Ishikawa (cell line): Measurements from ENCODE around the gene CCNT2.

ENCODE experiments used
- CEBPB ChIP-seq: IDR thresholded peaks from 2 replicates; pipeline ENCODE4 v1.6.1; 2012
- CREB1 ChIP-seq: IDR thresholded peaks from 2 replicates; pipeline ENCODE4 v1.6.1; 2012; ENCODE audit warnings: low read depth
- EGR1 ChIP-seq: IDR thresholded peaks from 2 replicates; pipeline ENCODE4 v1.6.1; 2012
- EP300 ChIP-seq: IDR thresholded peaks from 2 replicates; pipeline ENCODE4 v1.6.1; 2012; ENCODE audit warnings: borderline replicate concordance
- FOXM1 ChIP-seq: IDR thresholded peaks from 2 replicates; pipeline ENCODE4 v1.6.1; 2012; ENCODE audit warnings: low read depth, borderline replicate concordance
- NFIC ChIP-seq: IDR thresholded peaks from 2 replicates; pipeline ENCODE4 v1.6.1; 2012
- RAD21 ChIP-seq: IDR thresholded peaks from 2 replicates; pipeline ENCODE4 v1.6.1; 2012; ENCODE audit warnings: low read depth
- TAF1 ChIP-seq: IDR thresholded peaks from 2 replicates; pipeline ENCODE4 v1.6.1; 2012; ENCODE audit warnings: low read depth, mild to moderate bottlenecking
- TCF12 ChIP-seq: IDR thresholded peaks from 2 replicates; pipeline ENCODE4 v1.6.1; 2012; ENCODE audit warnings: low read depth
- TEAD4 ChIP-seq: IDR thresholded peaks from 2 replicates; pipeline ENCODE4 v1.6.1; 2012
- YY1 ChIP-seq: IDR thresholded peaks from 2 replicates; pipeline ENCODE4 v1.6.1; 2012; ENCODE audit warnings: low read depth
- ZBTB7A ChIP-seq: IDR thresholded peaks from 2 replicates; pipeline ENCODE4 v1.6.1; 2012; ENCODE audit warnings: low read depth
- TF ChIP-seq, protein P1 (sequence below): IDR thresholded peaks from 2 replicates; pipeline ENCODE4 v1.6.1; 2012
- TF ChIP-seq, protein P2 (sequence below): IDR thresholded peaks from 2 replicates; pipeline ENCODE4 v1.6.1; 2012; ENCODE audit warnings: low read depth, mild to moderate bottlenecking
- TF ChIP-seq, protein P3 (sequence below): IDR thresholded peaks from 2 replicates; pipeline ENCODE4 v1.6.1; 2012

Gene CCNT2

GRCh38 chr2:134954065-134954464 is 35.4 kb downstream of the CCNT2 start:
- TF ChIP-seq EGR1 (no peak), TCF12 (no peak), TEAD4 (no peak), RAD21 (no peak), YY1 (no peak), TAF1 (no peak), CREB1 (no peak), NFIC (no peak), CEBPB (no peak)
- TF ChIP-seq, protein P1, sequence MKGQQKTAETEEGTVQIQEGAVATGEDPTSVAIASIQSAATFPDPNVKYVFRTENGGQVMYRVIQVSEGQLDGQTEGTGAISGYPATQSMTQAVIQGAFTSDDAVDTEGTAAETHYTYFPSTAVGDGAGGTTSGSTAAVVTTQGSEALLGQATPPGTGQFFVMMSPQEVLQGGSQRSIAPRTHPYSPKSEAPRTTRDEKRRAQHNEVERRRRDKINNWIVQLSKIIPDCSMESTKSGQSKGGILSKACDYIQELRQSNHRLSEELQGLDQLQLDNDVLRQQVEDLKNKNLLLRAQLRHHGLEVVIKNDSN, result no peak
- TF ChIP-seq, protein P2, sequence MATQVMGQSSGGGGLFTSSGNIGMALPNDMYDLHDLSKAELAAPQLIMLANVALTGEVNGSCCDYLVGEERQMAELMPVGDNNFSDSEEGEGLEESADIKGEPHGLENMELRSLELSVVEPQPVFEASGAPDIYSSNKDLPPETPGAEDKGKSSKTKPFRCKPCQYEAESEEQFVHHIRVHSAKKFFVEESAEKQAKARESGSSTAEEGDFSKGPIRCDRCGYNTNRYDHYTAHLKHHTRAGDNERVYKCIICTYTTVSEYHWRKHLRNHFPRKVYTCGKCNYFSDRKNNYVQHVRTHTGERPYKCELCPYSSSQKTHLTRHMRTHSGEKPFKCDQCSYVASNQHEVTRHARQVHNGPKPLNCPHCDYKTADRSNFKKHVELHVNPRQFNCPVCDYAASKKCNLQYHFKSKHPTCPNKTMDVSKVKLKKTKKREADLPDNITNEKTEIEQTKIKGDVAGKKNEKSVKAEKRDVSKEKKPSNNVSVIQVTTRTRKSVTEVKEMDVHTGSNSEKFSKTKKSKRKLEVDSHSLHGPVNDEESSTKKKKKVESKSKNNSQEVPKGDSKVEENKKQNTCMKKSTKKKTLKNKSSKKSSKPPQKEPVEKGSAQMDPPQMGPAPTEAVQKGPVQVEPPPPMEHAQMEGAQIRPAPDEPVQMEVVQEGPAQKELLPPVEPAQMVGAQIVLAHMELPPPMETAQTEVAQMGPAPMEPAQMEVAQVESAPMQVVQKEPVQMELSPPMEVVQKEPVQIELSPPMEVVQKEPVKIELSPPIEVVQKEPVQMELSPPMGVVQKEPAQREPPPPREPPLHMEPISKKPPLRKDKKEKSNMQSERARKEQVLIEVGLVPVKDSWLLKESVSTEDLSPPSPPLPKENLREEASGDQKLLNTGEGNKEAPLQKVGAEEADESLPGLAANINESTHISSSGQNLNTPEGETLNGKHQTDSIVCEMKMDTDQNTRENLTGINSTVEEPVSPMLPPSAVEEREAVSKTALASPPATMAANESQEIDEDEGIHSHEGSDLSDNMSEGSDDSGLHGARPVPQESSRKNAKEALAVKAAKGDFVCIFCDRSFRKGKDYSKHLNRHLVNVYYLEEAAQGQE, result no peak
- TF ChIP-seq, protein P3, sequence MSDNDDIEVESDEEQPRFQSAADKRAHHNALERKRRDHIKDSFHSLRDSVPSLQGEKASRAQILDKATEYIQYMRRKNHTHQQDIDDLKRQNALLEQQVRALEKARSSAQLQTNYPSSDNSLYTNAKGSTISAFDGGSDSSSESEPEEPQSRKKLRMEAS, result no peak

DNA sequence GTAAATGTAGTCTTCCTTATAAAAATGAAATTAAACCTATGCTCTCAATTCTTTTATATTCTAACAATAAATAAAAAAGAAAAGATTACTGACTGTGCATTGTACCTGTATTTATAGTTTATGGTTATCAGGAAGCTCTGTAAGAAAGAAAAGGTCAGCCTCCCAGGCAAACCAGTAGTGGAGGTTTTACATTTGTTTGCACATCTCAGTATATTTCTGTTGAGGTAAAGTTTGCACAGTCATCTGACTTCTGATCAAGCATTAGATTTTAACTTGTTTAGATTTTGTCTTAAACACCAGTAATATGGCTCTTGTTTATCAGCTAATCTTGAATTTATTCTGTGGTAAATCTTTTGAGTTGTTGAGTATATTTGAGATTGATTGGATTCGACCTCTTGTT is 37.1 kb downstream of the CCNT2 start:
- TF ChIP-seq, protein P2, result no peak
- TF ChIP-seq, protein P1, result no peak
- TF ChIP-seq NFIC (no peak), CEBPB (no peak), CREB1 (no peak), TEAD4 (no peak), EP300 (no peak), TCF12 (no peak), ZBTB7A (no peak), RAD21 (no peak), FOXM1 (no peak), YY1 (no peak), TAF1 (no peak), EGR1 (no peak)
- TF ChIP-seq, protein P3, result no peak

DNA sequence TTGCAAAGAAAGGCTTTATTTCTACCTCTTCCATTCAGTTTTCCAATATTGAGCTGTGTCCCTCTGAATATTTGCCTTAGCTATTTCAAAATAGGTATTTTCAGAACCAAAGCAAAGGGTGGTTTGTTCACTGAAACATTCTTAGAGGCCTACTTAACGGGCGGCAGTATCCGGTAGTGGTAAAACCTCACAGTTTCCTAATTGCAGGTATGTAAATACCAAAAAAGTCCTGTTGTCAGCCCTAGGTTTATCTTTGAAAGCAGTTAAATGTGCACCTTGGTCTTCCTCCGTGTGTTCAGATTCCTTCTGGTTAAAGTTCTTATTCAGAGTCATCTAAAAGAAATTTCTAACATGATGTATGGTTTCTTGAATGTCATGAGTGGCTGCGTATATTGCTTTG is 38.9 kb downstream of the CCNT2 start:
- no peak for TF ChIP-seq CEBPB
- TF ChIP-seq EP300, result no peak
- no peak for TF ChIP-seq RAD21
- TF ChIP-seq CREB1, result no peak
- TF ChIP-seq, protein P2, result no peak
- TF ChIP-seq TEAD4, result no peak
- TF ChIP-seq, protein P1, result no peak

DNA sequence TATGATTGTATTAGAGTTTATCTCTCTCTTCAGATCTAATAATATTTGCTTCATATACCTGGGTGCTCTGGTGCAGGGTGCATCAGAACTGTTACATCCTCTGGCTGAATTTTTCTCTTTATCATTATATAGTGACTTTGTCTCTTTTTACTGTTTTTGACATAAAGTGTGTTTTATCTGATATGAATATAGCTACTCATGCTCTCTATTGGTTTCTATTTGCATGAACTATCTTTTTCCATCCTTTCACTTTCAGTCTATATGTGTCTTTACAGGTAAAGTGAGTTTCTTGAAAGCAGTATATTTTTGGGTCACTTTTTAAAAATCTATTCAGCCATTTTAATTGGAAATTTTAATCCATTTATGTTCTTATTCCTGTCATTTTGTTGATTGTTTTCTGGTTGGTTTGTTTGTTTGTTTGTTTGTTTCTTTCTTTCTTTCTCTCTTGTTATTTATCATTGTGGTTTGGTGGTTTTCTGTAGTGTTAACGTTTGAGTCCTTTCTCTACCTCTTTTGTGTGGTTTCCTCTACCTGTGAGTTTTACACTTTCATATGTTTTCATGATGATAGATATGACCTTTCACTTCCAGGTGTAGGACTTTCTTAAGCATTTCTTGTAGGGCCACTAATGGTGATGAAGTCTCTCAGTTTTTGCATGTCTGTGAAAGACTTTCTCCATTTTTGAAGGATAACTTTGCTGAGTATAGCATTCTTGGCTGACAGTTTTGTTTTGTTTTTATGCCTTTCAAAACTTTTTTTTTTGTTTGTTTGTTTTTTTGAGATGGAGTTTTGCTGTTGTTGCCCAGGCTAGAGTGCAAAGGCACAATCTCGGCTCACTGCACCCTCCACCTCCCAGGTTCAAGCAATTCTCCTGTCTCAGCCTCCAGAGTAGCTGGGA is 54.9 kb downstream of the CCNT2 start:
- TF ChIP-seq EP300 (no peak), FOXM1 (no peak), ZBTB7A (no peak), CEBPB (no peak), TAF1 (no peak), TCF12 (no peak), NFIC (no peak), RAD21 (no peak), TEAD4 (no peak)
- TF ChIP-seq, protein P1, result no peak
